SU-DHL-6 (cell line): ENCODE measurements around the gene MRPL27.

ENCODE experiments used
- EZH2phosphoT487 ChIP-seq: fragments of 200-600 bp; sonication (generic), shearing (Covaris generic); conservative IDR thresholded peaks from 2 replicates; pipeline ENCODE4 v1.6.1; 2018; ENCODE audit warnings: mild to moderate bottlenecking, antibody characterized with exemption, low read length, moderate library complexity, mixed read lengths
- TF ChIP-seq, protein P1 (sequence below): fragments of 200-600 bp; sonication (generic); IDR thresholded peaks from one replicate; pipeline ENCODE4 v1.5.1; 2017; ENCODE audit warnings: antibody characterized with exemption, mild to moderate bottlenecking, low read length, moderate library complexity; ENCODE audit not compliant: insufficient read depth, poor library complexity, severe bottlenecking

DNA sequence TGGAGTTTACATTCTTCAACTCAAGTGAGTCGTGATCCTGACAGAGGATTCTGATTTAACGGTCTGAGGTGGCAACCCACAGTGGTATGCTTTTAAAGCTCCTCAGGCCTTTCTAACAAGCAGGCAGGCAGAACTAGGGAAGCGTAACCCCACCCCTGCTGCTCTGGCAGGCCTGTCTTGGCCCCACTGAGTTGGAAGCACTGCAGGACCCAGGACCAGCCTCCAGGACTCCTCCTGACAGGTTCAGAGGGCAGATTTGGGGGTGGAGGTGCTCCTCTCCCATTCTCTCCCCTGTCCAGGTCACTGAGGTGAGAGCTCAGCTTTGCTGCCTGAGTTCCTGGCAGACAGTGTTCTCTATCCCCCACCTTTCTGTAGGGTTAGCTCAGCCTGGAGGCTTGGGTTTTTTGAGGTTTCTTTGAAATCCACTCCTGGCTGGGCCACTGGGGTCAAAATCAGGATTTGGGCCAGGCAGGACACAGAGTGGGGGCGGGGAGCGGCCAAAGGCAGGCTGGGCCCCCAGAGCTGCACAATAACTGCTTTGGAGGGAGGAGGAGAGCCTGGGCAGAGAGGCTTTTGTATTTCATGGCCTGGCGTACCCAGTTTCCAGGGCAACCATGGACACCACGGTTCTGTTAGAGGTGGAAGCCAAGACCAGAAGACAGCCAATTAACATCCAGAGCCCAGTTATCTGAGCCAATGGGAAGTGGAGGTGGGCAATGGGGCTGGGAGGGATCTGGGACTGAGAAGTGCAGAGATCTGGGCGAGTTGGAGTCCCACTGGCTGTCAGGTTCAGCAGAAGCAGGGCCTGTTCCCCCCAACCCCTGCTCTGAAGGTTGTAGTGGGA is 9.5 kb downstream of the MRPL27 start:
- TF ChIP-seq, protein P1, sequence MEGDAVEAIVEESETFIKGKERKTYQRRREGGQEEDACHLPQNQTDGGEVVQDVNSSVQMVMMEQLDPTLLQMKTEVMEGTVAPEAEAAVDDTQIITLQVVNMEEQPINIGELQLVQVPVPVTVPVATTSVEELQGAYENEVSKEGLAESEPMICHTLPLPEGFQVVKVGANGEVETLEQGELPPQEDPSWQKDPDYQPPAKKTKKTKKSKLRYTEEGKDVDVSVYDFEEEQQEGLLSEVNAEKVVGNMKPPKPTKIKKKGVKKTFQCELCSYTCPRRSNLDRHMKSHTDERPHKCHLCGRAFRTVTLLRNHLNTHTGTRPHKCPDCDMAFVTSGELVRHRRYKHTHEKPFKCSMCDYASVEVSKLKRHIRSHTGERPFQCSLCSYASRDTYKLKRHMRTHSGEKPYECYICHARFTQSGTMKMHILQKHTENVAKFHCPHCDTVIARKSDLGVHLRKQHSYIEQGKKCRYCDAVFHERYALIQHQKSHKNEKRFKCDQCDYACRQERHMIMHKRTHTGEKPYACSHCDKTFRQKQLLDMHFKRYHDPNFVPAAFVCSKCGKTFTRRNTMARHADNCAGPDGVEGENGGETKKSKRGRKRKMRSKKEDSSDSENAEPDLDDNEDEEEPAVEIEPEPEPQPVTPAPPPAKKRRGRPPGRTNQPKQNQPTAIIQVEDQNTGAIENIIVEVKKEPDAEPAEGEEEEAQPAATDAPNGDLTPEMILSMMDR, result no peak
- TF ChIP-seq EZH2phosphoT487, result no peak
